GM19238 (cell line): ENCODE results near the gene ZNF319.

Experiments used
- DNase-seq: peaks from one replicate; pipeline ENCODE4 v3.0.0; 2011; ENCODE audit warnings: low spot score; ENCODE audit not compliant: insufficient read length

Gene ZNF319

GRCh38 chr16:58037365-58038057 is 37.0 kb upstream of the ZNF319 start:
- no peak for DNase-seq

- no peak for DNase-seq
Observed at GRCh38 chr16:58036943-58037342, 36.5 kb upstream of the ZNF319 start.

GRCh38 chr16:58035356-58036170 is 35.1 kb upstream of the ZNF319 start:
- no peak for DNase-seq

GRCh38 chr16:58034774-58035173 is 34.3 kb upstream of the ZNF319 start:
- no peak for DNase-seq

GRCh38 chr16:58034128-58034685 is 33.7 kb upstream of the ZNF319 start:
- DNase-seq: no peak

- no peak for DNase-seq
Observed at GRCh38 chr16:58032710-58033293, 32.3 kb upstream of the ZNF319 start.

GRCh38 chr16:58031016-58031800 is 30.7 kb upstream of the ZNF319 start:
- DNase-seq: no peak

GRCh38 chr16:58030136-58030840 is 29.8 kb upstream of the ZNF319 start:
- DNase-seq: no peak

GRCh38 chr16:58029410-58029809 is 28.9 kb upstream of the ZNF319 start:
- no peak for DNase-seq

- DNase-seq: no peak
Observed at GRCh38 chr16:58028541-58029070, 28.1 kb upstream of the ZNF319 start.

- no peak for DNase-seq
Observed at GRCh38 chr16:58027916-58028455, 27.5 kb upstream of the ZNF319 start.

- no peak for DNase-seq
Observed at GRCh38 chr16:58027161-58027915, 26.9 kb upstream of the ZNF319 start.

GRCh38 chr16:58026705-58027160 is 26.3 kb upstream of the ZNF319 start:
- no peak for DNase-seq

GRCh38 chr16:58026139-58026704 is 25.8 kb upstream of the ZNF319 start:
- DNase-seq: no peak

- peak; percentile 69 for DNase-seq
Observed at GRCh38 chr16:58025351-58026138, 25.1 kb upstream of the ZNF319 start, which contains the start of gene MMP15. TSS of gene MMP15 (plus strand) at chr16:58025754. CDS start at chr16:58026351, 597 bp downstream.

- DNase-seq: no peak
Observed at GRCh38 chr16:58024486-58025350, 24.2 kb upstream of the ZNF319 start.
